ENCODE data around the gene SAMD8. TPM values are rescaled to one million over a fixed set of nuclear protein-coding genes. Genes with fewer than 3 reads are reported as not detected.

Gene SAMD8
- total and polyA plus RNA-seq, 2 of the 8 experiments (the other 6 are each of a cell fraction or from before 2014, with no cell fraction given) = 11.7 to 20.9 TPM

- Histone ChIP-seq H3K27me3 (replicated peaks in 1 of 4; ENCODE audit: control insufficient read depth in 3 of 4, extremely low read depth in 1 of 4, insufficient read depth in 3 of 4, low read length in 3 of 4) (no peaks in the 10 kb centered on the region), H4K8ac (ENCODE audit: extremely low read depth, insufficient read depth, low read length) (peak overlapping the region; percentile 35; the same call in 1 of the 2 replicates), H3K79me2 (ENCODE audit: control insufficient read depth in 1 of 2, insufficient read depth in 2 of 2, low read length in 2 of 2) (no peaks in the 10 kb centered on the region), H3K23ac (ENCODE audit: insufficient read length) (no peak overlapping the region), H3K23me2 (ENCODE audit: low read depth, low read length) (no peaks in the 10 kb centered on the region), H3K27ac (ENCODE audit: low read depth, low read length) (no peak overlapping the region), H2BK15ac (ENCODE audit: low read length) (no peak overlapping the region), H3K18ac (ENCODE audit: extremely low read depth, low read length) (no peak overlapping the region), H2BK12ac (ENCODE audit: low read depth, low read length) (no peak overlapping the region), H3K56ac (replicated peaks; ENCODE audit: insufficient read length, low read depth, low read length) (no peak overlapping the region), H3K4me2 (ENCODE audit: insufficient read depth in 1 of 2, low read depth in 2 of 2, low read length in 2 of 2) (no peak overlapping the region), H3K9ac (replicated peaks in 1 of 4; ENCODE audit: extremely low read depth in 1 of 4, low read depth in 3 of 4, low read length in 3 of 4) (no peak overlapping the region), H2BK120ac (replicated peaks; ENCODE audit: low read depth, low read length) (no peak overlapping the region), H2AFZ (ENCODE audit: low read length) (no peak overlapping the region), H3K79me1 (ENCODE audit: low read depth, low read length) (no peaks in the 10 kb centered on the region), H2AK5ac (ENCODE audit: low read depth, low read length) (no peak overlapping the region), H3K4me3 (ENCODE audit: extremely low read depth in 1 of 4, insufficient read depth in 2 of 4, low read depth in 3 of 4, low read length in 4 of 4) (no peak overlapping the region), H3K4me1 (replicated peaks in 1 of 4; ENCODE audit: control insufficient read depth in 3 of 4, insufficient read depth in 4 of 4, low read length in 3 of 4) (peaks cover 0 to 10% (median 4%) of the 10 kb centered on the region in 4 experiments; a peak in 5 of 7 replicates), H3K36me3 (ENCODE audit: control insufficient read depth in 2 of 4, insufficient read depth in 4 of 4, low read length in 3 of 4) (no peaks in the 10 kb centered on the region), H3K9me3 (ENCODE audit: insufficient read depth in 2 of 2, low read depth in 1 of 2, low read length in 1 of 2) (no peaks in the 10 kb centered on the region), H4K91ac (replicated peaks; ENCODE audit: insufficient read length, low read length) (no peak overlapping the region), H3K4ac (replicated peaks; ENCODE audit: insufficient read length, low read depth, low read length) (no peak overlapping the region), H2BK20ac (ENCODE audit: low read length) (no peak overlapping the region), H3K14ac (ENCODE audit: insufficient read length) (no peak overlapping the region), H4K20me1 (replicated peaks in 1 of 2; ENCODE audit: control insufficient read depth in 1 of 2, insufficient read depth in 2 of 2, low read length in 2 of 2) (no peaks in the 10 kb centered on the region), H4K5ac (ENCODE audit: insufficient read length, low read depth, low read length) (no peak overlapping the region), H2BK5ac (ENCODE audit: low read depth, low read length) (no peak overlapping the region)
- ChIA-PET CTCF (ENCODE audit: partially characterized antibody) (interaction anchor here (0.8 to 7.1 kb wide), 7 partner anchors 12 to 831 kb away, joined by 3 to 44 read pairs (median 3); partner anchors contain the start of gene COMTD1), POLR2A (ENCODE audit: partially characterized antibody) (no interaction called here)
- WGBS, 2 experiments (ENCODE audit: extremely low coverage in 1 of 2, insufficient coverage in 1 of 2, insufficient read length in 1 of 2, insufficient replicate concordance in 2 of 2, low coverage in 1 of 2, low lambda C conversion rate in 2 of 2, missing lambda C conversion rate in 1 of 2) = 87% methylated on average over 14 of the region's 14 CpGs; no CpG with 5 or more reads in 1 of the 2 experiments
- DNase-seq (ENCODE audit: low read depth in 1 of 2, low spot score in 2 of 2) = no peak
- no peak for FAIRE-seq
- TF ChIP-seq CTBP2 (IDR thresholded peaks at IDR 0.05; ENCODE audit: borderline replicate concordance, insufficient read depth, insufficient read length, low read length) = no peak
- TF ChIP-seq GABPA (IDR thresholded peaks at IDR 0.05; ENCODE audit: borderline replicate concordance, insufficient read depth, low read length) = no peak
- TF ChIP-seq HDAC6 (IDR thresholded peaks at IDR 0.05; ENCODE audit: low read depth, low read length) = no peak
- no peak for TF ChIP-seq USF2 (IDR thresholded peaks at IDR 0.05; ENCODE audit: low read length)
- no peak for TF ChIP-seq ATF3 (IDR thresholded peaks at IDR 0.05; ENCODE audit: insufficient read depth, low read depth, low read length)
- TF ChIP-seq TCF12 (IDR thresholded peaks at IDR 0.05; ENCODE audit: low read depth, low read length) = no peak
- TF ChIP-seq RBBP5 (IDR thresholded peaks at IDR 0.05; ENCODE audit: borderline replicate concordance, low read depth, low read length) = no peak
- no peak for TF ChIP-seq CBX8 (IDR thresholded peaks at IDR 0.05; ENCODE audit: borderline replicate concordance, low read depth, low read length)
- TF ChIP-seq NANOG (IDR thresholded peaks at IDR 0.05; ENCODE audit: insufficient read depth, low read depth, low read length, poor library complexity, severe bottlenecking) = no peak
- no peak for TF ChIP-seq SIRT6 (IDR thresholded peaks at IDR 0.05; ENCODE audit: low read length)
- TF ChIP-seq SIN3A (conservative IDR thresholded peaks at IDR 0.05 in 1 of 2, IDR thresholded peaks at IDR 0.05 in 1 of 2; ENCODE audit: low read depth in 1 of 2, low read length in 2 of 2) = no peak
- TF ChIP-seq PHF8 (conservative IDR thresholded peaks at IDR 0.05; ENCODE audit: low read depth, low read length) = no peak
Measured at GRCh38 chr10:75095631-75096030, 15.8 kb upstream of the SAMD8 start.

All from H1 (cell line).